WTC11 (cell line): ENCODE data around the gene GBP1. TPM values are rescaled to one million over a fixed set of nuclear protein-coding genes. Genes with fewer than 3 reads are reported as not detected.

ENCODE experiments used
- ATAC-seq: fragments of 200-7000 bp; cut with Tn5 transposase; 2 replicates; pipeline ENCODE4 v1.10.0; 2021; ENCODE audit warnings: mild to moderate bottlenecking, moderate library complexity
- CTCF ChIA-PET: fragments of 300-600 bp; sonication (Branson Sonifier 250); formaldehyde crosslinking; loops from one replicate; lab custom pipeline; 2021; ENCODE audit warnings: antibody characterized with exemption; lab: Charles Lee
- POLR2A ChIA-PET: fragments of 350-600 bp; sonication (Branson Sonifier 250); formaldehyde crosslinking; loops from one replicate; lab custom pipeline; 2021; ENCODE audit warnings: antibody characterized with exemption; lab: Charles Lee
- DNase-seq: peaks from one replicate; pipeline ENCODE4 v3.0.0; 2021; ENCODE audit warnings: low spot score
- H3K27ac Mint-ChIP-seq: 2 replicates; pipeline ENCODE4 v1.8.0; 2021; ENCODE audit warnings: mixed read lengths
- H3K27me3 Mint-ChIP-seq: 2 replicates; pipeline ENCODE4 v1.8.0; 2021; ENCODE audit warnings: low read depth, mild to moderate bottlenecking, moderate library complexity, mixed read lengths
- H3K36me3 Mint-ChIP-seq: 2 replicates; pipeline ENCODE4 v1.8.0; 2021; ENCODE audit warnings: mixed read lengths
- H3K4me1 Mint-ChIP-seq: 2 replicates; pipeline ENCODE4 v1.8.0; 2022; ENCODE audit warnings: mixed read lengths
- H3K4me3 Mint-ChIP-seq: 2 replicates; pipeline ENCODE4 v1.8.0; 2021; ENCODE audit warnings: mild to moderate bottlenecking, moderate library complexity, mixed read lengths
- H3K9me3 Mint-ChIP-seq: 2 replicates; pipeline ENCODE4 v1.8.0; 2021; ENCODE audit warnings: mixed read lengths
- CBFB ChIP-seq: sonication (generic); formaldehyde crosslinking; IDR thresholded peaks from 2 replicates; pipeline ENCODE4 v1.8.1; 2022; ENCODE audit warnings: mild to moderate bottlenecking, low read depth, missing genetic modification reagents
- EMX1 ChIP-seq: fragments of 250-450 bp; sonication (Bioruptor Pico); IDR thresholded peaks from 2 replicates; pipeline ENCODE4 v1.8.0; 2021; ENCODE audit warnings: mild to moderate bottlenecking
- FOXJ3 ChIP-seq: sonication (generic); formaldehyde crosslinking; IDR thresholded peaks from 2 replicates; pipeline ENCODE4 v1.9.0; 2021; ENCODE audit warnings: missing genetic modification reagents, mild to moderate bottlenecking, borderline replicate concordance
- JAZF1 ChIP-seq: fragments of 250-450 bp; sonication (Bioruptor Pico); IDR thresholded peaks from 2 replicates; pipeline ENCODE4 v1.9.0; 2021; ENCODE audit warnings: moderate library complexity, mild to moderate bottlenecking, inconsistent platforms
- NR1H2 ChIP-seq: sonication (generic); formaldehyde crosslinking; IDR thresholded peaks from 2 replicates; pipeline ENCODE4 v1.9.0; 2021; ENCODE audit warnings: mild to moderate bottlenecking, moderate library complexity, missing genetic modification reagents
- TEAD4 ChIP-seq: sonication (generic); formaldehyde crosslinking; IDR thresholded peaks from 2 replicates; pipeline ENCODE4 v1.8.0; 2022; ENCODE audit warnings: mild to moderate bottlenecking, missing genetic modification reagents
- ZNF232 ChIP-seq: sonication (generic); formaldehyde crosslinking; IDR thresholded peaks from 2 replicates; pipeline ENCODE4 v1.8.0; 2022; ENCODE audit warnings: mild to moderate bottlenecking, missing genetic modification reagents
- total RNA-seq: library from RNA; stranded (reverse); gene quantifications from 3 replicates; pipeline ENCODE4 v1.2.3, GENCODE V29; 2021
- TF ChIP-seq, protein P1 (sequence below): sonication (generic); formaldehyde crosslinking; IDR thresholded peaks from 2 replicates; pipeline ENCODE4 v1.8.0; 2022; ENCODE audit warnings: mild to moderate bottlenecking, missing genetic modification reagents
- TF ChIP-seq, protein P2 (sequence below): sonication (generic); formaldehyde crosslinking; IDR thresholded peaks from 2 replicates; pipeline ENCODE4 v1.8.1; 2022; ENCODE audit warnings: missing genetic modification reagents, borderline replicate concordance
- TF ChIP-seq, protein P3 (sequence below): sonication (generic); formaldehyde crosslinking; IDR thresholded peaks from 2 replicates; pipeline ENCODE4 v1.8.1; 2023; ENCODE audit warnings: mild to moderate bottlenecking, missing genetic modification reagents, borderline replicate concordance
- TF ChIP-seq, protein P4 (sequence below): sonication (generic); formaldehyde crosslinking; IDR thresholded peaks from 2 replicates; pipeline ENCODE4 v1.8.1; 2022; ENCODE audit warnings: mild to moderate bottlenecking, missing genetic modification reagents, moderate library complexity, borderline replicate concordance
- TF ChIP-seq, protein P5 (sequence below): sonication (generic); formaldehyde crosslinking; IDR thresholded peaks from 2 replicates; pipeline ENCODE4 v1.8.1; 2022; ENCODE audit warnings: low read depth, mild to moderate bottlenecking, moderate library complexity, missing genetic modification reagents, borderline replicate concordance
- TF ChIP-seq, protein P6 (sequence below): fragments of 250-450 bp; sonication (Bioruptor Pico); conservative IDR thresholded peaks from 2 replicates; pipeline ENCODE4 v1.9.0; 2021; ENCODE audit warnings: mild to moderate bottlenecking

The GBP1 gene
- total RNA-seq, 1 experiment from 2014 or later = 0.20 TPM

DNA sequence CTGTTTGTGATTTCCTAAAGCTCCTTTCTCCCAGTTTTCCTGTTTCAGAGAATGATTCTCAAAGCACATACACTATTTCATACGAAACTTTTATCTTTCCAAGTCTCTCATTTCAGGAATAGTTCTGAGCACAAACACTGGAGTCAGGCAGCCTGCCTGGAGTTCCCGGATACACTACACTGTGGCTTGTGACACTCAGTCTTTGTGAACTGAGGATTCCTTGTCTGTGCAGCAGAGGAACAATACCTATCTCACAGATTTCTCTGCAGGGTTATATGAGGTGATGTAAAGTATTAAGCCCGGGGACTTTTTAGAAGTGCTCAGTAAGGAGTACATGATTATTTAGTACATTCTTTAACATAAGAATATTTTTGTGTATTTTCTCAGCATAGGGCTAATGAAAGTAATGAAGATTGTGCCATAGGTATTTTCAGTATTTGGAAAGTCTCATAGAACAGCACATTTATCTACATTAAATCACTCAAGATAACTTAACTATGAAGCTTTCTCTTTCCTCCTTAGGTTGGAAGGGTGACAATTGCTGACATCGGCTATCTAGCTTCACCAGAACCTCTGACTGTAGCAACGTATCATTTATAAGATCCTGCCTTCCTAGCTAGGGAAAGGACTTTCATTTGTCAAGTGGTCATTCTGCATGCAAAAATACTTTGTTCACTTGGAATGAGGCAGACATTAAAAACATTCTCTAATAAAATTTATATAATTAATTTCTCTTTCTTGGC lies 48.0 kb upstream of the GBP1 start (continued):
- TF ChIP-seq, protein P1, sequence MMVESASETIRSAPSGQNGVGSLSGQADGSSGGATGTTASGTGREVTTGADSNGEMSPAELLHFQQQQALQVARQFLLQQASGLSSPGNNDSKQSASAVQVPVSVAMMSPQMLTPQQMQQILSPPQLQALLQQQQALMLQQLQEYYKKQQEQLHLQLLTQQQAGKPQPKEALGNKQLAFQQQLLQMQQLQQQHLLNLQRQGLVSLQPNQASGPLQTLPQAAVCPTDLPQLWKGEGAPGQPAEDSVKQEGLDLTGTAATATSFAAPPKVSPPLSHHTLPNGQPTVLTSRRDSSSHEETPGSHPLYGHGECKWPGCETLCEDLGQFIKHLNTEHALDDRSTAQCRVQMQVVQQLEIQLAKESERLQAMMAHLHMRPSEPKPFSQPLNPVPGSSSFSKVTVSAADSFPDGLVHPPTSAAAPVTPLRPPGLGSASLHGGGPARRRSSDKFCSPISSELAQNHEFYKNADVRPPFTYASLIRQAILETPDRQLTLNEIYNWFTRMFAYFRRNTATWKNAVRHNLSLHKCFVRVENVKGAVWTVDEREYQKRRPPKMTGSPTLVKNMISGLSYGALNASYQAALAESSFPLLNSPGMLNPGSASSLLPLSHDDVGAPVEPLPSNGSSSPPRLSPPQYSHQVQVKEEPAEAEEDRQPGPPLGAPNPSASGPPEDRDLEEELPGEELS (CRISPR knock-in tag) = no peak
- no peak for TF ChIP-seq ZNF232 (CRISPR knock-in tag)
- TF ChIP-seq, protein P2, sequence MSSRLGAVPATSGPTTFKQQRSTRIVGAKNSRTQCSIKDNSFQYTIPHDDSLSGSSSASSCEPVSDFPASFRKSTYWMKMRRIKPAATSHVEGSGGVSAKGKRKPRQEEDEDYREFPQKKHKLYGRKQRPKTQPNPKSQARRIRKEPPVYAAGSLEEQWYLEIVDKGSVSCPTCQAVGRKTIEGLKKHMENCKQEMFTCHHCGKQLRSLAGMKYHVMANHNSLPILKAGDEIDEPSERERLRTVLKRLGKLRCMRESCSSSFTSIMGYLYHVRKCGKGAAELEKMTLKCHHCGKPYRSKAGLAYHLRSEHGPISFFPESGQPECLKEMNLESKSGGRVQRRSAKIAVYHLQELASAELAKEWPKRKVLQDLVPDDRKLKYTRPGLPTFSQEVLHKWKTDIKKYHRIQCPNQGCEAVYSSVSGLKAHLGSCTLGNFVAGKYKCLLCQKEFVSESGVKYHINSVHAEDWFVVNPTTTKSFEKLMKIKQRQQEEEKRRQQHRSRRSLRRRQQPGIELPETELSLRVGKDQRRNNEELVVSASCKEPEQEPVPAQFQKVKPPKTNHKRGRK (CRISPR knock-in tag) = no peak
- TF ChIP-seq, protein P3, sequence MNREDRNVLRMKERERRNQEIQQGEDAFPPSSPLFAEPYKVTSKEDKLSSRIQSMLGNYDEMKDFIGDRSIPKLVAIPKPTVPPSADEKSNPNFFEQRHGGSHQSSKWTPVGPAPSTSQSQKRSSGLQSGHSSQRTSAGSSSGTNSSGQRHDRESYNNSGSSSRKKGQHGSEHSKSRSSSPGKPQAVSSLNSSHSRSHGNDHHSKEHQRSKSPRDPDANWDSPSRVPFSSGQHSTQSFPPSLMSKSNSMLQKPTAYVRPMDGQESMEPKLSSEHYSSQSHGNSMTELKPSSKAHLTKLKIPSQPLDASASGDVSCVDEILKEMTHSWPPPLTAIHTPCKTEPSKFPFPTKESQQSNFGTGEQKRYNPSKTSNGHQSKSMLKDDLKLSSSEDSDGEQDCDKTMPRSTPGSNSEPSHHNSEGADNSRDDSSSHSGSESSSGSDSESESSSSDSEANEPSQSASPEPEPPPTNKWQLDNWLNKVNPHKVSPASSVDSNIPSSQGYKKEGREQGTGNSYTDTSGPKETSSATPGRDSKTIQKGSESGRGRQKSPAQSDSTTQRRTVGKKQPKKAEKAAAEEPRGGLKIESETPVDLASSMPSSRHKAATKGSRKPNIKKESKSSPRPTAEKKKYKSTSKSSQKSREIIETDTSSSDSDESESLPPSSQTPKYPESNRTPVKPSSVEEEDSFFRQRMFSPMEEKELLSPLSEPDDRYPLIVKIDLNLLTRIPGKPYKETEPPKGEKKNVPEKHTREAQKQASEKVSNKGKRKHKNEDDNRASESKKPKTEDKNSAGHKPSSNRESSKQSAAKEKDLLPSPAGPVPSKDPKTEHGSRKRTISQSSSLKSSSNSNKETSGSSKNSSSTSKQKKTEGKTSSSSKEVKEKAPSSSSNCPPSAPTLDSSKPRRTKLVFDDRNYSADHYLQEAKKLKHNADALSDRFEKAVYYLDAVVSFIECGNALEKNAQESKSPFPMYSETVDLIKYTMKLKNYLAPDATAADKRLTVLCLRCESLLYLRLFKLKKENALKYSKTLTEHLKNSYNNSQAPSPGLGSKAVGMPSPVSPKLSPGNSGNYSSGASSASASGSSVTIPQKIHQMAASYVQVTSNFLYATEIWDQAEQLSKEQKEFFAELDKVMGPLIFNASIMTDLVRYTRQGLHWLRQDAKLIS (CRISPR knock-in tag) = no peak

DNA sequence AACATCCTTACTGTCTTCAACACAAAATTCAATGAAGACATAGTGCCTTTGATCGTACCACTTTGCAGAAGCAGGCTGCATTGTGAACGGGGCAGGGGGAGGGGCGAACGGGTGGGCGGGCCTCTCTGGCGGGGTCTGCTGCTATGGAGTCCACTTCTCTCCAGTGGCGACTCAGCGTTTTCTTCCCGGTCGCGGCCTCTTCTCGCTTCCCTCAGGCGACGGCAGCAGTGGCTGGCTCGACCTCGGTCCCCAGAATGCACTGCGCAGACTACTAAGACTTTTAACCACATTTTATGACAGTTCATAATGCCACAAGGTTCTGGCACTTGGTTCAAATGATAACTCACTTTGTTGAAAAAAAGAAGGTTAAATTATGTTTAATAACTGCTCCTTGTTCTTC lies 39.7 kb upstream of the GBP1 start:
- no peaks in the 10 kb centered on the region; the same call in 1 of the 2 replicates for H3K27me3 Mint-ChIP-seq
- DNase-seq (peak; percentile 42), ATAC-seq (peak; percentile 83)
- H3K9me3 Mint-ChIP-seq = peaks cover 15% of the 10 kb centered on the region
- POLR2A ChIA-PET = no interaction called here
- no peak overlapping the region for H3K27ac Mint-ChIP-seq
- TF ChIP-seq ZNF232 (CRISPR knock-in tag) = no peak
- no peak for TF ChIP-seq TEAD4 (CRISPR knock-in tag)
- TF ChIP-seq, protein P4, sequence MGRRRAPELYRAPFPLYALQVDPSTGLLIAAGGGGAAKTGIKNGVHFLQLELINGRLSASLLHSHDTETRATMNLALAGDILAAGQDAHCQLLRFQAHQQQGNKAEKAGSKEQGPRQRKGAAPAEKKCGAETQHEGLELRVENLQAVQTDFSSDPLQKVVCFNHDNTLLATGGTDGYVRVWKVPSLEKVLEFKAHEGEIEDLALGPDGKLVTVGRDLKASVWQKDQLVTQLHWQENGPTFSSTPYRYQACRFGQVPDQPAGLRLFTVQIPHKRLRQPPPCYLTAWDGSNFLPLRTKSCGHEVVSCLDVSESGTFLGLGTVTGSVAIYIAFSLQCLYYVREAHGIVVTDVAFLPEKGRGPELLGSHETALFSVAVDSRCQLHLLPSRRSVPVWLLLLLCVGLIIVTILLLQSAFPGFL (CRISPR knock-in tag) = no peak
- TF ChIP-seq, protein P5, sequence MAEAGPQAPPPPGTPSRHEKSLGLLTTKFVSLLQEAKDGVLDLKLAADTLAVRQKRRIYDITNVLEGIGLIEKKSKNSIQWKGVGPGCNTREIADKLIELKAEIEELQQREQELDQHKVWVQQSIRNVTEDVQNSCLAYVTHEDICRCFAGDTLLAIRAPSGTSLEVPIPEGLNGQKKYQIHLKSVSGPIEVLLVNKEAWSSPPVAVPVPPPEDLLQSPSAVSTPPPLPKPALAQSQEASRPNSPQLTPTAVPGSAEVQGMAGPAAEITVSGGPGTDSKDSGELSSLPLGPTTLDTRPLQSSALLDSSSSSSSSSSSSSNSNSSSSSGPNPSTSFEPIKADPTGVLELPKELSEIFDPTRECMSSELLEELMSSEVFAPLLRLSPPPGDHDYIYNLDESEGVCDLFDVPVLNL (CRISPR knock-in tag) = no peak
- TF ChIP-seq CBFB (CRISPR knock-in tag) = no peak
- no peak for TF ChIP-seq FOXJ3 (CRISPR knock-in tag)
- TF ChIP-seq, all 79 proteins: peak for 0
- CTCF ChIA-PET = no interaction called here
- no peak overlapping the region; the same call in 1 of the 2 replicates for H3K4me3 Mint-ChIP-seq
- no peaks in the 10 kb centered on the region; the same call in 1 of the 2 replicates for H3K36me3 Mint-ChIP-seq
- peaks cover 12% of the 10 kb centered on the region for H3K4me1 Mint-ChIP-seq

DNA sequence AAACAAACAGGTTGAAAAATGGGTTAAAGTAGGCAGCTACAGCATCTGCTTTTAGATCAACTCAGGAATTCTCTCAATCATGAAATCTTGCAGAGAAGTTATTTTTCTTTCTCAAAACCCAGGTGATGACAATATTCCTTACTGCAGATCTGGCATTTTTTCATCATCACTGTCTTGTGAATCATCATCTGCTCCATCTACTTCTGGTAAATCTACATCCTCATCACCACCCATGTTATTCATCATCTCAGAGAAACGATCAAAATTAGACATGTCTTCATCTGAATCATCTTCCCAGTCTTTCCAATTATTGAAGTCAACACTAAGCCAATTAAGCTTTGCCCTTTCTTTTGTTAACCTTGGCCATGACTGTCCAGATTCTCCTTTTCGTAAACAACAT lies 39.1 kb upstream of the GBP1 start:
- POLR2A ChIA-PET = no interaction called here
- ATAC-seq = no peak
- Mint-ChIP-seq H3K4me1 (peaks cover 12% of the 10 kb centered on the region), H3K27ac (no peak overlapping the region), H3K27me3 (no peaks in the 10 kb centered on the region; the same call in 1 of the 2 replicates), H3K36me3 (no peaks in the 10 kb centered on the region; the same call in 1 of the 2 replicates), H3K4me3 (no peak overlapping the region), H3K9me3 (peaks cover 15% of the 10 kb centered on the region)
- TF ChIP-seq JAZF1 (CRISPR knock-in tag) = no peak
- TF ChIP-seq NR1H2 (CRISPR knock-in tag) = no peak
- TF ChIP-seq, protein P6, sequence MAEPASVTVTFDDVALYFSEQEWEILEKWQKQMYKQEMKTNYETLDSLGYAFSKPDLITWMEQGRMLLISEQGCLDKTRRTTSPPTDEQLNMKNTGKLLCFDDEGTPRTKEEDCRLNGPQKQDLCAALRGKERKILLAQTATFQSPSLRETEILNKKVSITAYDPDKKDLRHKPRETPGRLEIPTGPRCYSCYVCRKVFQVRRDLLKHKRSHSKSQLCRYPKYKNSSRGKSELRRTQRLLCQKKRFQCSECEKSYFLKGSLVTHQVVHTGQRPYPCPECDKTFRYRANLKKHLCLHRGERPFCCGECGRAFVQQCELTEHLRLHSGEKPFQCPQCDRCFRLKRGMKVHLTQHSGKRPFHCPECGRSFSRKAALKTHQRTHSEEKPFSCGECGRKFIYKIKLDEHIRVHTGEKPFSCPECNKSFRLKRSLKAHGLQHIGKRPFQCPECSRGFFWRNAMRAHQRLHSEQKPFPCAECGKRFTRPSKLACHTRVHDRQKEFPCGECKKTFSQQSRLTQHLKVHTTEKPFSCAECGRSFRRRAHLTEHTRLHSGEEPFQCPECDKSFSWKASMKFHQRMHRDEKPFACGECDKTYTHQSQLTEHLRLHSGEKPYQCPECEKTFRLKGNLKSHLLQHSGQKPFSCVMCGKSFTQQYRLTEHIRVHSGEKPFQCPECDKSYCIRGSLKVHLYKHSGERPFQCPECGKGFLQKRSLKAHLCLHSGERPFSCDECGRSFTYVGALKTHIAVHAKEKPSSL (CRISPR knock-in tag) = no peak
- TF ChIP-seq EMX1 (CRISPR knock-in tag) = no peak
- CTCF ChIA-PET = no interaction called here
- no peak for DNase-seq
